CD4-positive, alpha-beta T cell treated with Interleukin-4 for 4 hours (primary cell): Measurements from ENCODE around the gene TALDO1.
A peak's percentile ranks its signal among the peaks of the same experiment; 100 is the strongest.
"Not testable (repeated sequence)": the region's sequence is repeated elsewhere in the genome, so short reads cannot be mapped to it uniquely, and the experiment has no call there.

Experiments used
- DNase-seq: peaks from one replicate; pipeline ENCODE4 v3.0.0-alpha.2; 2020

Gene TALDO1

GRCh38 chr11:719214-720016, 27.8 kb upstream of the TALDO1 start:
- no peak for DNase-seq

- no peak for DNase-seq
These were observed 27.1 kb upstream of the TALDO1 start for GRCh38 chr11:720017-720641.

- no peak for DNase-seq
These were observed 26.5 kb upstream of the TALDO1 start for GRCh38 chr11:720642-721246.

GRCh38 chr11:721247-721740, 26.0 kb upstream of the TALDO1 start:
- DNase-seq, result no peak

GRCh38 chr11:721741-722345, 25.4 kb upstream of the TALDO1 start:
- DNase-seq, result peak; percentile 40

- no peak for DNase-seq
These were observed 24.9 kb upstream of the TALDO1 start for GRCh38 chr11:722346-722811.

GRCh38 chr11:723120-723883, 24.0 kb upstream of the TALDO1 start:
- peak; percentile 78 for DNase-seq

GRCh38 chr11:724049-724777, 23.1 kb upstream of the TALDO1 start:
- no peak for DNase-seq

GRCh38 chr11:724778-725386, 22.4 kb upstream of the TALDO1 start:
- DNase-seq, result no peak

- no peak for DNase-seq
These were observed 21.6 kb upstream of the TALDO1 start for GRCh38 chr11:725624-726202.

GRCh38 chr11:726278-727220, 20.7 kb upstream of the TALDO1 start:
- DNase-seq, result peak; percentile 47

- no peak for DNase-seq
These were observed 20.0 kb upstream of the TALDO1 start for GRCh38 chr11:727281-727701.

GRCh38 chr11:727859-728748, 19.2 kb upstream of the TALDO1 start:
- DNase-seq, result peak; percentile 71

- DNase-seq, result no peak
These were observed 18.3 kb upstream of the TALDO1 start for GRCh38 chr11:728901-729491.

- DNase-seq, result no peak
These were observed 17.7 kb upstream of the TALDO1 start for GRCh38 chr11:729492-730074.

- no peak for DNase-seq
These were observed 14.2 kb upstream of the TALDO1 start for GRCh38 chr11:733072-733471.

GRCh38 chr11:734541-734940, 12.7 kb upstream of the TALDO1 start:
- not testable (repeated sequence) for DNase-seq

GRCh38 chr11:737366-737765, 9.9 kb upstream of the TALDO1 start:
- no peak for DNase-seq
